Left cardiac atrium (tissue), 4 donors: Measurements from ENCODE around the gene EML1. TPM values are rescaled to one million over a fixed set of nuclear protein-coding genes. Genes with fewer than 3 reads are reported as not detected.

Experiments used
- ATAC-seq, 2 donors: fragments of 200-7000 bp; cut with Tn5 transposase; one replicate each; pipeline ENCODE4 v1.9.1; 2020; ENCODE audit warnings: mild to moderate bottlenecking in 2 of 2, moderate library complexity in 2 of 2
- DNase-seq: peaks from one replicate; pipeline ENCODE4 v3.0.0-alpha.2; 2020
- intact Hi-C, 2 donors: fragments of 100-400 bp; cut with DNase I; formaldehyde crosslinking; loops; one replicate each; pipeline versions ENCODE4 v1.14.1 to v1.15.1; 2022 to 2023
- total RNA-seq, 2 donors: library from RNA; stranded (reverse); fragmentation: NEBNext Ultra II Directional; extraction: Animal tissue kit (Norgen Biotek cat#: 25700); gene quantifications; one replicate each; pipeline ENCODE4 v1.2.1, GENCODE V29; 2021
- donor health status: DM: no; HTN: yes; CAD: no.
- donor health status: DM: no; HTN: yes; CAD: no; lungs with severe emphysema.
- donor health status: DM: yes; HTN: yes; CAD: no.
- donor health status: Dilated cardiomyopathy.

EML1 gene
- total RNA-seq, 2 donors from 2014 or later = 23.7 to 24.6 TPM

GRCh38 chr14:99876406-99876805, 83.2 kb downstream of the EML1 start:
- intact Hi-C loops = loop anchor here in 1 of 2 donors (5.0 kb wide), 1 partner anchor 74 kb away; no protein-coding TSS in a partner anchor
- no peak for DNase-seq
- ATAC-seq = no peak

- intact Hi-C loops = loop anchor here in 1 of 2 donors (5.0 kb wide), 1 partner anchor 76 kb away; no protein-coding TSS in a partner anchor
- no peak for DNase-seq
- ATAC-seq = no peak
Measured at GRCh38 chr14:99878563-99878962, 85.3 kb downstream of the EML1 start.

GRCh38 chr14:99879401-99880295, 86.4 kb downstream of the EML1 start:
- DNase-seq (no peak), ATAC-seq (peak in 1 of 2 donors; percentile 83)

GRCh38 chr14:99880651-99881420, 87.6 kb downstream of the EML1 start:
- no peak for DNase-seq
- intact Hi-C loops = loop anchor here in 1 of 2 donors (5.0 kb wide), 1 partner anchor 69 kb away; no protein-coding TSS in a partner anchor
- ATAC-seq = no peak

More at GRCh38 chr14:99879401-99880295, 86.4 kb downstream of the EML1 start:
- intact Hi-C loops = loop anchor here (5.0 kb wide), 2 partner anchors 67 to 77 kb away; no protein-coding TSS in a partner anchor

GRCh38 chr14:99883866-99884650, 90.8 kb downstream of the EML1 start:
- DNase-seq (no peak), ATAC-seq (no peak)
- intact Hi-C loops = loop anchor here (2.0 to 5.0 kb wide), 3 partner anchors 72 to 201 kb away; no protein-coding TSS in a partner anchor

- no peak for DNase-seq
- intact Hi-C loops = loop anchor here (2.0 to 5.0 kb wide), 5 partner anchors 73 to 203 kb away; partner anchors contain the start of gene CYP46A1 (in 1 of the 2)
- ATAC-seq = peak; percentile 81 to 82
Measured at GRCh38 chr14:99884834-99885648, 91.8 kb downstream of the EML1 start.

- ATAC-seq = no peak
- intact Hi-C loops = loop anchor here (2.0 to 5.0 kb wide), 4 partner anchors 153 to 203 kb away; partner anchors contain the start of gene CYP46A1 (in 1 of the 2)
- DNase-seq = no peak
Measured at GRCh38 chr14:99885649-99885958, 92.4 kb downstream of the EML1 start.

- no peak for ATAC-seq
- no peak for DNase-seq
- intact Hi-C loops = loop anchor here in 1 of 2 donors (5.0 kb wide), 2 partner anchors 155 to 205 kb away; partner anchors contain the start of gene CYP46A1
Measured at GRCh38 chr14:99887407-99887806, 94.2 kb downstream of the EML1 start.

GRCh38 chr14:99888149-99888548, 94.9 kb downstream of the EML1 start:
- ATAC-seq (no peak), DNase-seq (no peak)
- intact Hi-C loops = loop anchor here in 1 of 2 donors (5.0 kb wide), 2 partner anchors 156 to 206 kb away; partner anchors contain the start of gene CYP46A1

- no peak for DNase-seq
- intact Hi-C loops = loop anchor here in 1 of 2 donors (5.0 kb wide), 2 partner anchors 157 to 207 kb away; partner anchors contain the start of gene CYP46A1
- no peak for ATAC-seq
Measured at GRCh38 chr14:99889268-99889667, 96.1 kb downstream of the EML1 start.

- ATAC-seq (no peak), DNase-seq (no peak)
- intact Hi-C loops = no loop called here
Measured at GRCh38 chr14:99891266-99891665, 98.1 kb downstream of the EML1 start.

- DNase-seq (no peak), ATAC-seq (no peak)
- intact Hi-C loops = no loop called here
Measured at GRCh38 chr14:99891900-99892299, 98.7 kb downstream of the EML1 start.

GRCh38 chr14:99892406-99892805, 99.2 kb downstream of the EML1 start:
- intact Hi-C loops = no loop called here
- ATAC-seq (peak in 1 of 2 donors; percentile 47), DNase-seq (no peak)

GRCh38 chr14:99896361-99896760, 103.1 kb downstream of the EML1 start:
- intact Hi-C loops = no loop called here
- ATAC-seq = no peak
- DNase-seq = no peak

- ATAC-seq (no peak), DNase-seq (no peak)
- intact Hi-C loops = no loop called here
Measured at GRCh38 chr14:99899578-99900178, 106.5 kb downstream of the EML1 start.

GRCh38 chr14:99902925-99903324, 109.7 kb downstream of the EML1 start:
- DNase-seq (no peak), ATAC-seq (no peak)
- intact Hi-C loops = no loop called here

GRCh38 chr14:99904506-99904905, 111.3 kb downstream of the EML1 start:
- intact Hi-C loops = no loop called here
- ATAC-seq (no peak), DNase-seq (no peak)
